ENCODE results near the gene ANXA6. TPM values are rescaled to one million over a fixed set of nuclear protein-coding genes. Genes with fewer than 3 reads are reported as not detected.
A peak's percentile ranks its signal among the peaks of the same experiment; 100 is the strongest.

Gene ANXA6
- total and polyA plus RNA-seq, 9 of the 15 experiments (the other 6 are each of a cell fraction or from before 2014, with no cell fraction given): 0.70 to 13.2 (median 8.3) TPM

- no peak overlapping the region for H3K9ac ChIP-seq (ENCODE audit: insufficient read depth in 1 of 2, low read depth in 2 of 2, low read length in 2 of 2)
- H4K20me1 ChIP-seq (replicated peaks; ENCODE audit: control insufficient read depth, insufficient read depth, low read length): no peaks in the 10 kb centered on the region; the same call in 1 of the 2 replicates
- ATAC-seq (no peak), DNase-seq (ENCODE audit: extremely low read depth in 1 of 4, low spot score in 3 of 4) (no peak), FAIRE-seq (no peak)
- H3K9me3 ChIP-seq (replicated peaks; ENCODE audit: control insufficient read depth, insufficient read depth, low read depth, low read length): no peaks in the 10 kb centered on the region
- ChIA-PET CTCF (ENCODE audit: low intra/inter-chr PET ratio) (no interaction called here), POLR2A (no interaction called here)
- no peak overlapping the region for H3K4me2 ChIP-seq (ENCODE audit: insufficient read depth, low read length)
- H2AFZ ChIP-seq (ENCODE audit: low read depth, low read length): no peak overlapping the region
- BruUV-seq (replicated peaks): no TSS peak
- H3K4me1 ChIP-seq (replicated peaks in 1 of 2; ENCODE audit: control insufficient read depth in 2 of 2, insufficient read depth in 2 of 2, low read length in 2 of 2): peaks cover 4% of the 10 kb centered on the region in 2 experiments; a peak in 2 of 5 replicates
- WGBS (ENCODE audit: insufficient coverage, low coverage, missing lambda C conversion rate): 78% methylated on average over 2 of the region's 2 CpGs
- no peaks in the 10 kb centered on the region for H3K36me3 ChIP-seq (ENCODE audit: control insufficient read depth, insufficient read depth, low read length)
- no peak overlapping the region for H3K4me3 ChIP-seq
- intact Hi-C loops (cut with micrococcal nuclease): no loop called here
- in situ Hi-C loops (cut with MboI): loop anchor here (5.0 to 10.0 kb wide), 3 partner anchors 41 to 404 kb away; no protein-coding TSS in a partner anchor
- H3K27ac ChIP-seq (ENCODE audit: extremely low read depth, low read depth, low read length): no peak overlapping the region
- H3K27me3 ChIP-seq (ENCODE audit: control insufficient read depth in 2 of 2, insufficient read depth in 2 of 2, low read length in 2 of 2): 0 out of 5 replicates have a peak, but pooled peaks cover 0 to 8% of the 10 kb centered on the region in 2 experiments
- H3K9me1 ChIP-seq (ENCODE audit: control insufficient read depth, insufficient read depth, low read length): peaks cover 4% of the 10 kb centered on the region
- H3K79me2 ChIP-seq (ENCODE audit: control insufficient read depth, insufficient read depth, low read length): no peaks in the 10 kb centered on the region
- no peak for TF ChIP-seq PHF20 (IDR thresholded peaks at IDR 0.05; ENCODE audit: partially characterized antibody)
- no peak for TF ChIP-seq ZNF431 (CRISPR knock-in tag; IDR thresholded peaks at IDR 0.05)
- TF ChIP-seq CEBPG (CRISPR knock-in tag; IDR thresholded peaks at IDR 0.05): no peak
- no peak for TF ChIP-seq CEBPG (tag; conservative IDR thresholded peaks at IDR 0.05 in 1 of 2, IDR thresholded peaks at IDR 0.05 in 1 of 2)
- TF ChIP-seq RBM25 (IDR thresholded peaks at IDR 0.05; ENCODE audit: low read depth, low read length, severe bottlenecking): peak; percentile 90
- TF ChIP-seq BCOR (IDR thresholded peaks at IDR 0.05): peak; percentile 77
- TF ChIP-seq ESRRA (IDR thresholded peaks at IDR 0.05; ENCODE audit: borderline replicate concordance, low read depth): peak; percentile 64; the same call in 1 of the 2 replicates
- TF ChIP-seq, protein P1, sequence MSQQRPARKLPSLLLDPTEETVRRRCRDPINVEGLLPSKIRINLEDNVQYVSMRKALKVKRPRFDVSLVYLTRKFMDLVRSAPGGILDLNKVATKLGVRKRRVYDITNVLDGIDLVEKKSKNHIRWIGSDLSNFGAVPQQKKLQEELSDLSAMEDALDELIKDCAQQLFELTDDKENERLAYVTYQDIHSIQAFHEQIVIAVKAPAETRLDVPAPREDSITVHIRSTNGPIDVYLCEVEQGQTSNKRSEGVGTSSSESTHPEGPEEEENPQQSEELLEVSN (IDR thresholded peaks at IDR 0.05; ENCODE audit: borderline replicate concordance in 1 of 2, extremely low read depth in 1 of 2, insufficient read depth in 1 of 2, insufficient read length in 1 of 2, low read depth in 1 of 2, low read length in 1 of 2, poor library complexity in 1 of 2, severe bottlenecking in 1 of 2): no peak
- no peak for TF ChIP-seq SREBF1 (IDR thresholded peaks at IDR 0.05; ENCODE audit: borderline replicate concordance, low read depth, low read length)
- TF ChIP-seq MECOM (CRISPR knock-in tag; IDR thresholded peaks at IDR 0.05): no peak
- TF ChIP-seq, protein P2, sequence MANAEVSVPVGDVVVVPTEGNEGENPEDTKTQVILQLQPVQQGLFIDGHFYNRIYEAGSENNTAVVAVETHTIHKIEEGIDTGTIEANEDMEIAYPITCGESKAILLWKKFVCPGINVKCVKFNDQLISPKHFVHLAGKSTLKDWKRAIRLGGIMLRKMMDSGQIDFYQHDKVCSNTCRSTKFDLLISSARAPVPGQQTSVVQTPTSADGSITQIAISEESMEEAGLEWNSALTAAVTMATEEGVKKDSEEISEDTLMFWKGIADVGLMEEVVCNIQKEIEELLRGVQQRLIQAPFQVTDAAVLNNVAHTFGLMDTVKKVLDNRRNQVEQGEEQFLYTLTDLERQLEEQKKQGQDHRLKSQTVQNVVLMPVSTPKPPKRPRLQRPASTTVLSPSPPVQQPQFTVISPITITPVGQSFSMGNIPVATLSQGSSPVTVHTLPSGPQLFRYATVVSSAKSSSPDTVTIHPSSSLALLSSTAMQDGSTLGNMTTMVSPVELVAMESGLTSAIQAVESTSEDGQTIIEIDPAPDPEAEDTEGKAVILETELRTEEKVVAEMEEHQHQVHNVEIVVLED (CRISPR knock-in tag; IDR thresholded peaks at IDR 0.05): no peak
- no peak for TF ChIP-seq ZNF561 (CRISPR knock-in tag; conservative IDR thresholded peaks at IDR 0.05)
- TF ChIP-seq DNMT1 (IDR thresholded peaks at IDR 0.05): no peak
- no peak for TF ChIP-seq ZNF263 (CRISPR knock-in tag; IDR thresholded peaks at IDR 0.05; ENCODE audit: borderline replicate concordance)
- TF ChIP-seq ID3 (CRISPR knock-in tag; IDR thresholded peaks at IDR 0.05): no peak
- TF ChIP-seq ID3 (tag; IDR thresholded peaks at IDR 0.05): no peak
- TF ChIP-seq NCOA2 (IDR thresholded peaks at IDR 0.05; ENCODE audit: partially characterized antibody in 2 of 2): no peak
- no peak for TF ChIP-seq NCOA4 (IDR thresholded peaks at IDR 0.05; ENCODE audit: partially characterized antibody)
- TF ChIP-seq KDM1A (IDR thresholded peaks at IDR 0.05): 0 out of 4 replicates have a peak, but pooled peaks of 1 of the 2 experiments have one; percentile 14
- TF ChIP-seq FOXP1 (CRISPR knock-in tag; IDR thresholded peaks at IDR 0.05): no peak
- TF ChIP-seq CHD4 (IDR thresholded peaks at IDR 0.05; ENCODE audit: insufficient read depth, insufficient replicate concordance, low read depth, low read length, poor library complexity, severe bottlenecking): peak; percentile 71
These were observed 36.5 kb downstream of the ANXA6 start for GRCh38 chr5:151121095-151121494.
